Amniotic epithelial cell (primary cell): Measurements from ENCODE around the gene ABCA1.
"Not testable (repeated sequence)": the region's sequence is repeated elsewhere in the genome, so short reads cannot be mapped to it uniquely, and the experiment has no call there.

Source experiments
- DNase-seq: peaks from one replicate; pipeline ENCODE4 v3.0.0-alpha.2; 2010; ENCODE audit warnings: low read depth

The ABCA1 gene

GRCh38 chr9:104798209-104798995, 129.6 kb downstream of the ABCA1 start:
- no peak for DNase-seq

- DNase-seq = no peak
Measured at GRCh38 chr9:104795857-104796256, 132.1 kb downstream of the ABCA1 start.

DNA sequence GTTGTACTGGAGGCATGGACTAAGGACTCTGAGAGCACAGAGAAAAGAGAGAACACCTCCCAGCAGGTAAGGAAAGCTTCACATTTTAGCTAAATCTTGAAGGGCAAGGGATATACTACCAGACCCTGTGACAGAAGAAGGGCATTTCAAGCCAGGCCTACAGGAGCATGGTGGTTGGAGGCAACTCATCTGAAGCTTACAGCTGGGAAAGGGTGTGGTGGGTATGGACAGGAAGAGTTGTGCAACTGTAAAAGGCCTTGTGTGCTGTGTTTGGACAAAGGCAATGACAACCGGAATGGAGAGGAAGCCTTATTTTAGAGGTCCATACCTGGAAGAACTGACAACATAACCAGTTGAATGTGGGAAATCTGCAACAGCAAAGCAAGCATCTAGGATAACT, 132.9 kb downstream of the ABCA1 start:
- no peak for DNase-seq

DNA sequence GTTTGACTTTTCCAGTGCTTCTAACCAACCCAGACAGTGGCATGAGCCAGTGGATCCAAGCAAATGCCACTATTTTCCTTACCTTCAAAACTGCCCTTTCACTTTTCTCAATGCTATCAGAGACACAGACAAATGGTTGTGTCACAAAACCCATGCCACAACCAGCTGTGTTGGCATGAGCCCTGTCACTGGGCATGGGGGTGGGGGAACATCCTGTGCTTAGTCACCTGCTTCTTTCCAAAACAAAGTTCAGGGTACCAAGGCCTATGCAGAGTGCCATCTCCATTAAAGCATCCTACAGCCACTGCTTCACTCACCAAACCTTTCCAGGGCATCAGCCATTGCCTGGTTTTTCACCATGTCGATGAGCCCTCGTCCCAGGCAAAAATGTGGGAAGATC, 133.9 kb downstream of the ABCA1 start:
- DNase-seq = no peak

GRCh38 chr9:104788251-104788650, 139.7 kb downstream of the ABCA1 start:
- no peak for DNase-seq

DNA sequence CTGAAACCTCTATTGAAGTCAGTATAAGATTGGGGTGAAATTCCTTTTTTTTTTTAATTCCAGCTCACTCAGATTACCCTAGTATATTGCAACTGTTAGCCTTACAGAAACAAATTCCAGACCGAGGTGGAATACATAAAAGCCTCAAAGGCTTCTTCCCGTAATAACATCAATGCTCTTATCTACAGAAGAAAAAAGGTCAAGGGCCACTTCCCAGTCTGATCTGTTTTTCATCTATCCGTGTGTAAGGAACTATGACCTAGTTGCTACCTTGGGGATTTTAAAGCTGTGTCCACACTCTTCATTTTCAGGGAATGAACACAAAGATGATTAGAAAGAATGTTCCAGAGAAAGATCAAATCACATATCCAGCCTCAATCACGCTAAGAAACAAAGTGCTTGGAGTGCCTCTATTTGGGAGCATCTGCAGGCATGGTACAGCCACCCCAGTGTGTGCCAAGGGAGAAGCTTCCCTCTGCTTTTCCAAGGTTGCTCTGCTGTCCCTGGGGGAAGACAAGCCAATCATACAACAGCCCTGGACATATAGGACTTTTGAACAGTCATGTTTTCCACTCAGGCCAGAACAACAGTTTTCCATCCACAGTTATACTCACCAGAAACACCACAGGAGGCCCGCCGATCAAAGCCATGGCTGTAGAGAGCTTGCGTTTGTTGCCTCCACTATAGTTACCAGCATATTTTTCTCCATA, 140.5 kb downstream of the ABCA1 start:
- peak; percentile 69 for DNase-seq

DNA sequence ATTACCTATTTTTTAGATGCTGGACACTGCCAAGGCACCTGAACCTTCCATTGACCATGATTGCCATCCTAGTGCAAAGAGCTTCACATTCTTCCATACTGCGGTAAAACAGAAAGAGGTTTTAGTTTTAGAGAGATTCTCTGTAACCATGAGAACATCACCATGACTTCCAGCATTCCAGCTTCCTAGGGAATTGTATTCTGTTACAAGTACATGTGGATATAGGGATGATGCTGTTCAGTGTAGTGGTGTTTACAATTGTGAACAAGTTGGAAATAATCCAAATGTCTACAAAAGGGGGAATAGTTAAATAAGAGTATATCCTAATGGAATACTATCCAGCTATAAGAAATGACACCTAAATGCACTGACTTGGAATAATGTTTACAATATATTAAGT, 141.7 kb downstream of the ABCA1 start:
- DNase-seq = no peak

DNA sequence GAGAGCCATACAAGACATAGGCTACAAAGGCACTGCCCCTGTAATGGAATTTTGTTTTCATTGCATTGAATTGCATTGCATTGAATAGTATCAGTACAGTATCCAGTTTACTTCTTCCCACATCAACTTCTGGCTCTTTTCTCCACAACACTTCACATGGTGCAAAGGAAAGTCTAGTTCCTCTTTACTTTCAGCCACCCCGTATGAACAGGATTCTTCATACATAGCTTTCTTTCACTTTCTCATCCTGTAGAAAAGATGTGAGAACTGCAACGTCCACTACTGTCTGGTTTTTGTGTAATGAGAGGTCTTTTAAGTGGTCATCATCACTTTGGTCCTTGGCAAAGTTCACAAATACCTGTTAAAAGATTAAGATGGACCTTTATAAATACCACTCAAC, 143.9 kb downstream of the ABCA1 start:
- DNase-seq = no peak

DNA sequence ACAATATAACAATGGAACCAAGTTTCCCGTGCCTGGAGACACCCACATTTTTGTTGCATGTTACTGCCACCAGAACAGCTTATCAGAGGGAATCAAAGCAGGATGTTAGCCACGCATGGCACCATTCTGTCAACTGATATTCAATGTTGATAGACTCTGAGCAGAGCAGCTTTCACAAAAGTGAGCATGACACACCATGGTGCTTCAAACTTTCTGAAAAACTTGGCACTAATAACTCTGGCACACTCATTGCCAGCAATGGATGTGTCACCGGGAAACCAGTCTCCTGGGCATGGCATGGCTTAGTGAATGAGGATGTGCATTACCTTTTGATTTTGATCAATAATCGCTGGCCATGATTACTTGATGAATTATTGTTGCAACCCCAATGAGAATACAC, 144.4 kb downstream of the ABCA1 start:
- DNase-seq = no peak

DNA sequence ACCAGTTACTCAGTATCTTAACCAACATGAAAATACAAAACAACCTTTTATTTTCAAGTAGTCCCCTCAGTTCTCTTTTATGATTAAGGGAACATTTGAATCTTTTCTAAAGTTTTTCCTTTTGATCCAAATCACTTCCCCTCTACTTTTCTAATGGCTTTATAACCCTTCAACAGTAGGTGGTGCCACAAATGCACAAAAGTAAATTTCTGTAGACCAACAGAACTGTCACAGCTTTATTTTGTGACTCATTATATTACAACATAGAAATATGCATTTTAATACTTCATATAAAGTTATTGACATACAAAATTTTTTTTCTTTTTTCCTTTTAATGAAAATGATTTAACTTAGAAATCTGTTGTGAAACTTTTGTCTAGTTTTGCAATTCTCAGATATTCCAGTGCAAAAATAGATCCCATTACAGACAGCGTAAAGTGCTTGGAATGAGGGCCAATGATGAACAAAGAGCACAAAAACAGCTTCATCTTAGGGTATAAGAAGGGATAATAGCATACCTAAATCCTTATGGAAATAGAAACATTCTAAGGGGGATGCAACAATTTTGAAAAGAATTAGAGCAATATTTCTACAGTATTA, 147.1 kb downstream of the ABCA1 start:
- DNase-seq = peak; percentile 38

DNA sequence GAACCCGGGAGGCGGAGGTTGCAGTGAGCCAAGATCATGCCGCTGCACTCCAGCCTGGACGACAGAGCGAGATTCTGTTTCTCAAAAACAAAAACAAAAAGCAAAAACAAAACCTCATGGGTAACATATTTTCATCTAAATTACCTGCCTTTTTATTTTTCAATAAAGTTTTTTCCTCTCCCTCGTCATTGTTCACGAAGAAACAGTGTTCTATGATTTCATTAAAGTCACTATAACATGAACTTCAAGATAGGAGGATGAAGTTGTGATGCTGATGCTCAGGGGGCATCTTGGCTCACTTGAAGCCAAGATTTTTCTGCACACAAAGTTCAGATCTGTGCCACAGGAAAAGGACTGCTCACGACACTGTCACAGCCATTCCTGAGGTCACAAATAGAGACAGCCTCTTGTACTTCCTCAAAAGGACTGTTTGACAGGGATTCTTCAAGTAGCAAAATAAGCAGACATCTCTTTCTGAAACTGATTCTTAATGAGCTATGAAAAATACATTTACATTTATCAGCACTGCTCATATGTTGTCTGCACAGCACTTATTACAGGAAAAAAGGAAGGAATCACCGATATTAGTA, 147.9 kb downstream of the ABCA1 start:
- no peak for DNase-seq

DNA sequence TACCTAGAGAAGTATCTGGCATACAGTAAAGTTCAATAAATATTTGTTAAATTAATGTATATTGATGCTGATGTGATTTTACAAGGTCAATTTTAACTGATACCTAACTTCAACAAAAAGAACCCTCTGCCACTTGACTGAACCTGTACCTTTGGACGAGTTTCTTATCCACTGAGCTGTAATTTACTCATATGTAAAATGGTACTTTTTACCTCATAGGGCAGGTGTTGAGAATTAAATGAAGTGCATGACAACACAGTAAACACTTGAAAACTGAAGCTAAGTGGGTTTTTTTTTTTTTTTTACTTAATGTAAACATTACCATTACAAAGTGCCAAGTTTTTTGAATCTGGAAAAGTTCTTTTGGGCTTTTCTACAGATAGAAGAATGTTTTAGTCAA, 148.6 kb downstream of the ABCA1 start:
- DNase-seq = no peak

GRCh38 chr9:104778802-104779201, 149.2 kb downstream of the ABCA1 start:
- DNase-seq = no peak

DNA sequence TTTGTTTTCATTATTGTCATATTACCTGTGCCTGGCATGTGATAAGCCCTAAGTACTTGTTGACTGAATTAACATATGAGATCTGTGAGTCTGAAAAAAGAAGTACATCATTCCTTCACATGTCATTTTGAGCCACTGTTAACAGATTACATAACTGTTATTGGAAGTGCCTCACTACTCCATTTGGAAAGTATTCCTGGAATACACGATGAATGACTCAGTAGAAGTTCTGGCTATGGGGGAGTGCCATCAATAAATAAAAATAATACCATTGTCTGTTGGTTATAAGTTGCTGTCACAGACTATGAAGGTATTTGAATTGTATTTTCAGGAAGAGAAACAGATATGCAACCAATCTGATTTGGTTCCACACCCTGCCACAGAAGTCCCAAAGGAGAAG, 151.2 kb downstream of the ABCA1 start:
- peak; percentile 36 for DNase-seq

GRCh38 chr9:104775976-104776375, 152.0 kb downstream of the ABCA1 start:
- DNase-seq = no peak

DNA sequence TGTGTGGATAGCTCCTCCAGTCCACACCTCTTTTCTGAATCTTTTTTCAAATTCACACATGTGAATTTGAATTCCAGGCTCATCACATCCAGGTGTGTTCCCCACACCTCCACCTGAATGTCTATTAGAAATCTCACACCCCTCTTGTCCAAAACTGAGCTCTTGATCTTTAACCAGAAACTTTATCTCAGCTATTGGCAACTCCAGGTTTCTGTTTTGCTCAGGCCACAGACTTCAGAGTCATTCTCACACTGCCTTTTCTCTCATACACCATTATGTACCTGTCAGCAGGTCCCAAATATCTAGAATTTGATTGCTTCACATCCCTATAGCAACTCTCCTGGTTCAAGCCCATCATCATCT, 152.4 kb downstream of the ABCA1 start:
- DNase-seq = no peak

- DNase-seq = peak; percentile 78
Measured at GRCh38 chr9:104774831-104775573, 153.0 kb downstream of the ABCA1 start.

- DNase-seq = peak; percentile 86
Measured at GRCh38 chr9:104774132-104774531, 153.8 kb downstream of the ABCA1 start.

- DNase-seq = no peak
Measured at GRCh38 chr9:104772714-104773510, 155.0 kb downstream of the ABCA1 start.

DNA sequence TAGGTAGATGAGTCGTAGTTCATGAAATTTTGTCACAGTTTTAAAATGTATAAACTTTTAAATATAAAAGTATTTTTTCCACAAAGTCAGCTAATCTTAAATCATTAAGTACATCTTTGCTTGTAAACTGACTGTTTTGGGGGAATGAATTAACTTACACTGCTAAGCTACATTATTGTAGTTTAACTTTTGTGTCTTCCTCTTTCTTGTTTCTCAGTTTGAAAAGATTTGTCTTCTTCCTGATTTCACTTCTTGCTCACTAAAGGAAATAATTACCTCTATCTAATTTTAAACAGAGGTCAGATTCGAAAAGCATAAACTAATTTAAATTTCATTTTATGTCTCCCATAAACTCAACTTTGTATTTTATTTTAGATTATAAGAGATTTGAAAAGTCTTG, 158.3 kb downstream of the ABCA1 start:
- DNase-seq = no peak

- DNase-seq = not testable (repeated sequence)
Measured at GRCh38 chr9:104769029-104769428, 158.9 kb downstream of the ABCA1 start.
